Esophagus squamous epithelium (tissue), 4 donors: ENCODE measurements around the gene RABGAP1L.

ENCODE experiments used
- POLR2A ChIP-seq, 4 donors: fragments of 450-650 bp; IDR thresholded peaks; one replicate each; pipeline ENCODE4 v1.6.1; 2017; ENCODE audit warnings: antibody characterized with exemption in 4 of 4, mild to moderate bottlenecking in 4 of 4, moderate library complexity in 3 of 4
- TF ChIP-seq, protein P1 (sequence below), 6 experiments: fragments of 450-650 bp in 4 of 6; fragments of 200-600 bp in 2 of 6; sonication (generic) in 2 of 6; IDR thresholded peaks; one replicate each; pipeline ENCODE4 v1.5.1; 2016 to 2019; ENCODE audit warnings: antibody characterized with exemption in 6 of 6, mild to moderate bottlenecking in 4 of 6, moderate library complexity in 4 of 6

DNA sequence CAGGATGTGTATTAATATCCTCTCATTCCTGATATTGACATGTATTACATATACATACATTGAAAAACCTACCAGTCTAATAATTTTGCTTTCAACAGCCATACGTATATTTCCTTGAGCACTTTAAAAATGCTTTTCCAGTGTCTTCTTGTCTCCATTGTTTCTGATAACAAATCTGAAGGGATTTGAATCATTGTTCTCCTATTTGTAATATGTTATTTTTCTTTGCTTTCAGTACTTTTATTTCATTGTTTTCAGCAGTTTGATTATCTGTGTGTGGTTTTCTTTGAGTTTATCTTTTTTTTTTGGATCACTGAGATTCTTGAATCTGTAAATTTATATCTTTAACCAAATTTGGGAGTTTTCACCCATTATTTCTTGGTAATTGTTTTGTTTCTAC lies 65.3 kb downstream of the RABGAP1L start:
- TF ChIP-seq, protein P1, sequence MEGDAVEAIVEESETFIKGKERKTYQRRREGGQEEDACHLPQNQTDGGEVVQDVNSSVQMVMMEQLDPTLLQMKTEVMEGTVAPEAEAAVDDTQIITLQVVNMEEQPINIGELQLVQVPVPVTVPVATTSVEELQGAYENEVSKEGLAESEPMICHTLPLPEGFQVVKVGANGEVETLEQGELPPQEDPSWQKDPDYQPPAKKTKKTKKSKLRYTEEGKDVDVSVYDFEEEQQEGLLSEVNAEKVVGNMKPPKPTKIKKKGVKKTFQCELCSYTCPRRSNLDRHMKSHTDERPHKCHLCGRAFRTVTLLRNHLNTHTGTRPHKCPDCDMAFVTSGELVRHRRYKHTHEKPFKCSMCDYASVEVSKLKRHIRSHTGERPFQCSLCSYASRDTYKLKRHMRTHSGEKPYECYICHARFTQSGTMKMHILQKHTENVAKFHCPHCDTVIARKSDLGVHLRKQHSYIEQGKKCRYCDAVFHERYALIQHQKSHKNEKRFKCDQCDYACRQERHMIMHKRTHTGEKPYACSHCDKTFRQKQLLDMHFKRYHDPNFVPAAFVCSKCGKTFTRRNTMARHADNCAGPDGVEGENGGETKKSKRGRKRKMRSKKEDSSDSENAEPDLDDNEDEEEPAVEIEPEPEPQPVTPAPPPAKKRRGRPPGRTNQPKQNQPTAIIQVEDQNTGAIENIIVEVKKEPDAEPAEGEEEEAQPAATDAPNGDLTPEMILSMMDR (IDR thresholded peaks at IDR 0.05), result no peak
- no peak for TF ChIP-seq POLR2A (IDR thresholded peaks at IDR 0.05)
